ENCODE data around the gene TPSG1.

DNA sequence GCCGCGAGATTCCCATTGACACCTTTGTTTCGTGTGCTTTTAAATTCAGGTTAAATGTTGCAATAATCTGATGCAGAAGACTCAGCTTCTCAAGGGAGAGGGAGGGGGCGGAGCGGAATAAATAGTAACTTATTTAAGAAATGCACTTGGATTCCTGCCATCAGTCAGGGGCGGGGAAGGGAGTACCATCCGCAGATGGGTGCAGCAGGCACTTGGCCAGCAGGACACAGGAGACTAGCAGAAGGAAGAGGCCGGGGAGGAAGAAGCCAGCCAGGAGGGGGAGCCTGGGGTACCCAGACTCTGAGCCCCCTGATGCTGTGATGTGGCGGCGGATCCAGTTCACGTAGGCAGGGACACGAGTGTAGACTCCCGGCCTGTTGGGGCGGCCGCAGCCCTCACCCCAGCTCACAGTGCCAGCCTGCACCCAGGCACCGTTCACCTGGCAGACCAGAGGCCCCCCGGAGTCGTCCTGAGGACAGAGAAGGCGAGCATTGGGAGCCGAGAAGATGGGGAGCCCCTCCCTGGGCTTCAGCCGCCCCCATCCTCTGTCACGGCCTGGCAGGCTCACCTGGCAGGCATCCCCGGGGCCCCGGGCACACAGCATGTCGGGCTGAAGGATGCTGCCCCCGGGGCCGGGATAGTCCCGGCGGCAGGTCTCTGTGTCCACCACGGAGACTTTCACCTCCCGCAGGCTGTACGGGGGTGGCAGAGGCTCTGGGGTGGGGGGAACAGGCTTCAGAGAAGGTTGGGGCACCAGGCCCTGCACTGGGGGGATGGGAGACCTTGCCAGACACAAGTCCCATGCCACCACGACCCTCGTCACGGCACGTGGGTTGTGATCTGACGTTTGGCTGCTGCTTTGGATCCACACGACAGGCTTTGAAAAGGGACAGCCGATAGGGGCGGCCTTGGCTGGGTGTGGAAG is 3.2 kb downstream of the TPSG1 start:
- TF ChIP-seq ASH2L (IDR thresholded peaks at IDR 0.05; ENCODE audit: borderline replicate concordance, low read depth) (no peak), JUNB (IDR thresholded peaks at IDR 0.05) (no peak), POLR2AphosphoS5 (IDR thresholded peaks at IDR 0.05; ENCODE audit: low read length) (no peak), POLR2A (IDR thresholded peaks at IDR 0.05; ENCODE audit: low read depth, low read length) (no peak), EZH2 (IDR thresholded peaks at IDR 0.05; ENCODE audit: borderline replicate concordance, control insufficient read depth, low read depth, low read length) (no peak), TAF1 (IDR thresholded peaks at IDR 0.05; ENCODE audit: borderline replicate concordance, low read depth, low read length) (no peak), ZNF207 (IDR thresholded peaks at IDR 0.05; ENCODE audit: borderline replicate concordance) (no peak)
- TF ChIP-seq, protein P1, sequence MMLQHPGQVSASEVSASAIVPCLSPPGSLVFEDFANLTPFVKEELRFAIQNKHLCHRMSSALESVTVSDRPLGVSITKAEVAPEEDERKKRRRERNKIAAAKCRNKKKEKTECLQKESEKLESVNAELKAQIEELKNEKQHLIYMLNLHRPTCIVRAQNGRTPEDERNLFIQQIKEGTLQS (IDR thresholded peaks at IDR 0.05; ENCODE audit: borderline replicate concordance, extremely low read depth, low read depth, low read length) = no peak
- TF ChIP-seq, protein P2, sequence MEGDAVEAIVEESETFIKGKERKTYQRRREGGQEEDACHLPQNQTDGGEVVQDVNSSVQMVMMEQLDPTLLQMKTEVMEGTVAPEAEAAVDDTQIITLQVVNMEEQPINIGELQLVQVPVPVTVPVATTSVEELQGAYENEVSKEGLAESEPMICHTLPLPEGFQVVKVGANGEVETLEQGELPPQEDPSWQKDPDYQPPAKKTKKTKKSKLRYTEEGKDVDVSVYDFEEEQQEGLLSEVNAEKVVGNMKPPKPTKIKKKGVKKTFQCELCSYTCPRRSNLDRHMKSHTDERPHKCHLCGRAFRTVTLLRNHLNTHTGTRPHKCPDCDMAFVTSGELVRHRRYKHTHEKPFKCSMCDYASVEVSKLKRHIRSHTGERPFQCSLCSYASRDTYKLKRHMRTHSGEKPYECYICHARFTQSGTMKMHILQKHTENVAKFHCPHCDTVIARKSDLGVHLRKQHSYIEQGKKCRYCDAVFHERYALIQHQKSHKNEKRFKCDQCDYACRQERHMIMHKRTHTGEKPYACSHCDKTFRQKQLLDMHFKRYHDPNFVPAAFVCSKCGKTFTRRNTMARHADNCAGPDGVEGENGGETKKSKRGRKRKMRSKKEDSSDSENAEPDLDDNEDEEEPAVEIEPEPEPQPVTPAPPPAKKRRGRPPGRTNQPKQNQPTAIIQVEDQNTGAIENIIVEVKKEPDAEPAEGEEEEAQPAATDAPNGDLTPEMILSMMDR (IDR thresholded peaks at IDR 0.05 in 2 of 3, conservative IDR thresholded peaks at IDR 0.05 in 1 of 3; ENCODE audit: control insufficient read depth in 2 of 3, extremely low read depth in 1 of 3, insufficient read depth in 1 of 3, low read depth in 3 of 3, low read length in 3 of 3) = no peak

Data from GM12878 (cell line).